Right lobe of liver (tissue), 4 donors: ENCODE measurements around the gene MNS1.

ENCODE experiments used
- POLR2A ChIP-seq: fragments of 450-650 bp; IDR thresholded peaks from one replicate; pipeline ENCODE4 v1.6.1; 2017; ENCODE audit warnings: antibody characterized with exemption, mild to moderate bottlenecking
- TF ChIP-seq, protein P1 (sequence below), 4 donors: fragments of 200-600 bp in 3 of 4; fragments of 450-650 bp in 1 of 4; IDR thresholded peaks; one replicate each; pipeline versions ENCODE4 v1.5.1 to v1.8.0; 2016 to 2022; ENCODE audit warnings: antibody characterized with exemption in 4 of 4, mild to moderate bottlenecking in 2 of 4
- donor health status: DM: no; HTN: no; CAD: no.
- donor health status: DM: no; HTN: no; CAD: no.
- donor health status: DM: no; HTN: yes; CAD: no.

- TF ChIP-seq, protein P1, sequence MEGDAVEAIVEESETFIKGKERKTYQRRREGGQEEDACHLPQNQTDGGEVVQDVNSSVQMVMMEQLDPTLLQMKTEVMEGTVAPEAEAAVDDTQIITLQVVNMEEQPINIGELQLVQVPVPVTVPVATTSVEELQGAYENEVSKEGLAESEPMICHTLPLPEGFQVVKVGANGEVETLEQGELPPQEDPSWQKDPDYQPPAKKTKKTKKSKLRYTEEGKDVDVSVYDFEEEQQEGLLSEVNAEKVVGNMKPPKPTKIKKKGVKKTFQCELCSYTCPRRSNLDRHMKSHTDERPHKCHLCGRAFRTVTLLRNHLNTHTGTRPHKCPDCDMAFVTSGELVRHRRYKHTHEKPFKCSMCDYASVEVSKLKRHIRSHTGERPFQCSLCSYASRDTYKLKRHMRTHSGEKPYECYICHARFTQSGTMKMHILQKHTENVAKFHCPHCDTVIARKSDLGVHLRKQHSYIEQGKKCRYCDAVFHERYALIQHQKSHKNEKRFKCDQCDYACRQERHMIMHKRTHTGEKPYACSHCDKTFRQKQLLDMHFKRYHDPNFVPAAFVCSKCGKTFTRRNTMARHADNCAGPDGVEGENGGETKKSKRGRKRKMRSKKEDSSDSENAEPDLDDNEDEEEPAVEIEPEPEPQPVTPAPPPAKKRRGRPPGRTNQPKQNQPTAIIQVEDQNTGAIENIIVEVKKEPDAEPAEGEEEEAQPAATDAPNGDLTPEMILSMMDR (IDR thresholded peaks at IDR 0.05), result no peak
- TF ChIP-seq POLR2A, result no peak
These were observed 28.0 kb upstream of the MNS1 start for GRCh38 chr15:56492791-56493555.
